ENCODE data around the gene KLF17.

DNA sequence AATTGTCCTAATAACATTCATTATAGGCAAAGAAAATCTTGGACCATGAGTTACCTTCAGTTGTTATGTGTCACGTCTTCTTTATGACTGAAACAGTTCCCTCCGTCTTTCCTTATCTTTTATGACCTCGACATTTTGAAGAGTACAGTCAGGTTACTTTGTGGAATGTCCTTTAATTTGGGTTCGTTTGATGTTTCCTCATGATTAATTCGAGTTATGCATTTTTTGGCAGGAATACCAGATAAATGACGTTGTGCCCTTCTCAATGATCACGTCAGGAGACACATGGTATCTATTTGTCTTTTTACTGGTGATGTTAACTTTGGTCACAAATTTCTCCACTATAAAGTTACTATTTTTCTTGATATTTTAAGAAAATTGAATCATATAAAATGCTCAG is 17.3 kb upstream of the KLF17 start:
- TF ChIP-seq, protein P1, sequence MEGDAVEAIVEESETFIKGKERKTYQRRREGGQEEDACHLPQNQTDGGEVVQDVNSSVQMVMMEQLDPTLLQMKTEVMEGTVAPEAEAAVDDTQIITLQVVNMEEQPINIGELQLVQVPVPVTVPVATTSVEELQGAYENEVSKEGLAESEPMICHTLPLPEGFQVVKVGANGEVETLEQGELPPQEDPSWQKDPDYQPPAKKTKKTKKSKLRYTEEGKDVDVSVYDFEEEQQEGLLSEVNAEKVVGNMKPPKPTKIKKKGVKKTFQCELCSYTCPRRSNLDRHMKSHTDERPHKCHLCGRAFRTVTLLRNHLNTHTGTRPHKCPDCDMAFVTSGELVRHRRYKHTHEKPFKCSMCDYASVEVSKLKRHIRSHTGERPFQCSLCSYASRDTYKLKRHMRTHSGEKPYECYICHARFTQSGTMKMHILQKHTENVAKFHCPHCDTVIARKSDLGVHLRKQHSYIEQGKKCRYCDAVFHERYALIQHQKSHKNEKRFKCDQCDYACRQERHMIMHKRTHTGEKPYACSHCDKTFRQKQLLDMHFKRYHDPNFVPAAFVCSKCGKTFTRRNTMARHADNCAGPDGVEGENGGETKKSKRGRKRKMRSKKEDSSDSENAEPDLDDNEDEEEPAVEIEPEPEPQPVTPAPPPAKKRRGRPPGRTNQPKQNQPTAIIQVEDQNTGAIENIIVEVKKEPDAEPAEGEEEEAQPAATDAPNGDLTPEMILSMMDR (IDR thresholded peaks at IDR 0.05; ENCODE audit: low read length), result no peak
- TF ChIP-seq EZH2 (optimal IDR thresholded peaks at IDR 0.05; ENCODE audit: low read depth, low read length), result no peak
- no peak for TF ChIP-seq EZH2phosphoT487 (IDR thresholded peaks at IDR 0.05; ENCODE audit: low read length)

All from MM.1S (cell line).